K562 (cell line): Measurements from ENCODE around the gene ANKRD65. TPM values are rescaled to one million over a fixed set of nuclear protein-coding genes. Genes with fewer than 3 reads are reported as not detected.

Experiments
- ATAC-seq: fragments of 200-7000 bp; cut with Tn5 transposase; 3 replicates; pipeline ENCODE4 v1.9.1; 2020; ENCODE audit warnings: moderate library complexity
- BruUV-seq: library from RNA; stranded (reverse); fragments of 400-500 nt; replicated peaks from 2 replicates; lab custom pipeline; 2021; lab: Mats Ljungman, UMichigan
- CTCF ChIA-PET: fragments of 300-600 bp; formaldehyde crosslinking; extraction: SDS; loops from one replicate; lab custom pipeline; 2021; ENCODE audit warnings: low intra/inter-chr PET ratio; lab: Yijun Ruan, JAX
- POLR2A ChIA-PET: fragments of 300-600, 350-650 bp; sonication (Branson Sonifier 250); formaldehyde crosslinking; extraction: SDS; loops from one replicate; lab custom pipeline; 2021; ENCODE audit warnings: antibody characterized with exemption, inconsistent platforms; lab: Yijun Ruan, JAX
- DNase-seq, 4 experiments: peaks; one replicate each; pipeline versions ENCODE4 v3.0.0 to v3.0.0-alpha.2; 2011 to 2018; ENCODE audit warnings: low spot score in 3 of 4, mixed read lengths in 3 of 4; ENCODE audit errors: extremely low read depth in 1 of 4
- FAIRE-seq: peaks from 2 replicates; lab custom pipeline; 2011; peaks lifted over from hg19 to GRCh38; lab: Jason Lieb, UNC
- H2AFZ ChIP-seq: 2 replicates; pipeline ENCODE4 v1.6.0; 2011; ENCODE audit warnings: low read depth, low read length, control low read depth, inconsistent platforms
- H3K27ac ChIP-seq: fragments of 200-600 bp; 3 replicates; pipeline ENCODE4 v1.8.0; 2011; ENCODE audit warnings: low read depth, mild to moderate bottlenecking, control low read depth, inconsistent platforms, low read length, moderate library complexity, mixed read lengths; ENCODE audit errors: extremely low read depth
- H3K27me3 ChIP-seq, 2 experiments: fragments of 300-600 bp in 1 of 2; 2 replicates in 1 of 2; 3 replicates in 1 of 2; pipeline versions ENCODE4 v1.6.0 to v1.8.0; 2011; ENCODE audit warnings: inconsistent platforms in 2 of 2, low read length in 2 of 2, mild to moderate bottlenecking in 1 of 2, mixed read lengths in 1 of 2, moderate library complexity in 1 of 2; ENCODE audit not compliant: control insufficient read depth in 2 of 2, insufficient read depth in 2 of 2
- H3K36me3 ChIP-seq: fragments of 300-600 bp; 3 replicates; pipeline ENCODE4 v1.8.0; 2011; ENCODE audit warnings: mild to moderate bottlenecking, low read length, inconsistent platforms; ENCODE audit not compliant: control insufficient read depth, insufficient read depth
- H3K4me1 ChIP-seq, 2 experiments: fragments of 200-600 bp in 1 of 2; replicated peaks in 1 of 2; 2 replicates in 1 of 2; 3 replicates in 1 of 2; pipeline versions ENCODE4 v1.5.1 to v1.8.0; 2011; ENCODE audit warnings: inconsistent platforms in 2 of 2, low read length in 2 of 2, mild to moderate bottlenecking in 1 of 2, mixed read lengths in 1 of 2, moderate library complexity in 1 of 2; ENCODE audit not compliant: control insufficient read depth in 2 of 2, insufficient read depth in 2 of 2
- H3K4me2 ChIP-seq: 2 replicates; pipeline ENCODE4 v1.6.1; 2011; ENCODE audit warnings: low read length, control low read depth, inconsistent platforms, mixed read lengths; ENCODE audit not compliant: insufficient read depth
- H3K4me3 ChIP-seq: fragments of 200-600 bp; sonication (generic), shearing (Covaris generic); 2 replicates; pipeline ENCODE4 v1.5.1; 2016; ENCODE audit warnings: control low read depth, inconsistent platforms
- H3K79me2 ChIP-seq: fragments of 200-600 bp; 3 replicates; pipeline ENCODE4 v1.8.0; 2011; ENCODE audit warnings: low read length, inconsistent platforms; ENCODE audit not compliant: control insufficient read depth, insufficient read depth
- H3K9ac ChIP-seq, 2 experiments: 2 replicates each; pipeline versions ENCODE4 v1.6.0 to v1.6.1; 2011; ENCODE audit warnings: low read depth in 2 of 2, low read length in 2 of 2, control low read depth in 1 of 2, inconsistent platforms in 1 of 2, mild to moderate bottlenecking in 1 of 2, mixed read lengths in 1 of 2; ENCODE audit not compliant: insufficient read depth in 1 of 2
- H3K9me1 ChIP-seq: one replicate; pipeline ENCODE4 v1.6.0; 2011; ENCODE audit warnings: inconsistent platforms, mild to moderate bottlenecking, low read length, moderate library complexity; ENCODE audit not compliant: control insufficient read depth, insufficient read depth
- H3K9me3 ChIP-seq: replicated peaks from 2 replicates; pipeline ENCODE4 v1.5.1; 2011; ENCODE audit warnings: low read depth, low read length, inconsistent platforms; ENCODE audit not compliant: control insufficient read depth, insufficient read depth
- H4K20me1 ChIP-seq: replicated peaks from 2 replicates; pipeline ENCODE4 v1.6.1; 2011; ENCODE audit warnings: low read length, inconsistent platforms, mixed read lengths; ENCODE audit not compliant: control insufficient read depth, insufficient read depth
- ARHGAP35 ChIP-seq: fragments of 450-650 bp; IDR thresholded peaks from 2 replicates; pipeline ENCODE4 v1.6.1; 2018; ENCODE audit not compliant: partially characterized antibody
- CHD1 ChIP-seq: fragments of 200-600 bp; sonication (generic); IDR thresholded peaks from one replicate; pipeline ENCODE4 v1.6.1; 2012; ENCODE audit warnings: mild to moderate bottlenecking, moderate library complexity, low read length, inconsistent platforms
- DPF2 ChIP-seq: fragments of 450-650 bp; IDR thresholded peaks from 2 replicates; pipeline ENCODE4 v1.6.1; 2016
- GABPB1 ChIP-seq: sonication (generic); formaldehyde crosslinking; IDR thresholded peaks from 2 replicates; pipeline ENCODE4 v1.8.0; 2022; ENCODE audit warnings: mild to moderate bottlenecking, missing genetic modification reagents
- HDAC6 ChIP-seq: IDR thresholded peaks from 2 replicates; pipeline ENCODE4 v1.6.1; 2012; ENCODE audit warnings: low read depth, mild to moderate bottlenecking, control low read depth, inconsistent platforms, low read length, moderate library complexity
- JUN ChIP-seq, 2 experiments: sonication (generic) in 1 of 2; formaldehyde crosslinking in 1 of 2; IDR thresholded peaks; 2 replicates each; pipeline versions ENCODE4 v1.6.1 to v1.8.0; 2012 to 2022; ENCODE audit warnings: borderline replicate concordance in 2 of 2, mild to moderate bottlenecking in 2 of 2, improper control_type of control experiment in 1 of 2, low read depth in 1 of 2, low read length in 1 of 2, missing genetic modification reagents in 1 of 2
- JUND ChIP-seq, 2 experiments: IDR thresholded peaks; 2 replicates in 1 of 2; 3 replicates in 1 of 2; pipeline ENCODE4 v1.6.1; 2011; ENCODE audit warnings: borderline replicate concordance in 2 of 2, low read depth in 2 of 2, low read length in 2 of 2, improper control_type of control experiment in 1 of 2, missing biosample characterization in 1 of 2, missing genetic modification characterization in 1 of 2, missing genetic modification reagents in 1 of 2
- KLF10 ChIP-seq: fragments of 250-450 bp; sonication (Bioruptor Pico); IDR thresholded peaks from 2 replicates; pipeline ENCODE4 v1.6.1; 2021; ENCODE audit warnings: matching md5 sums
- MEF2D ChIP-seq: conservative IDR thresholded peaks from 2 replicates; pipeline ENCODE4 v1.6.1; 2016; ENCODE audit warnings: low read depth, missing genetic modification characterization, missing compliant biosample characterization
- MEIS2 ChIP-seq: fragments of 450-650 bp; IDR thresholded peaks from 2 replicates; pipeline ENCODE4 v1.6.1; 2014; ENCODE audit warnings: mild to moderate bottlenecking; ENCODE audit not compliant: partially characterized antibody
- NFIX ChIP-seq: fragments of 250-450 bp; sonication (Bioruptor Pico); IDR thresholded peaks from 2 replicates; pipeline ENCODE4 v1.4.0; 2020; ENCODE audit warnings: low read depth, mild to moderate bottlenecking, moderate library complexity
- PHB2 ChIP-seq: fragments of 450-650 bp; IDR thresholded peaks from 2 replicates; pipeline ENCODE4 v1.6.1; 2017; ENCODE audit warnings: low read depth
- POLR3G ChIP-seq: IDR thresholded peaks from 2 replicates; pipeline ENCODE4 v1.6.1; 2011; ENCODE audit not compliant: insufficient read length, insufficient replicate concordance; ENCODE audit errors: extremely low read depth
- RBM34 ChIP-seq: fragments of 200-400 bp; formaldehyde crosslinking; IDR thresholded peaks from 2 replicates; pipeline ENCODE4 v1.6.1; 2018; ENCODE audit warnings: low read length, borderline replicate concordance; ENCODE audit not compliant: insufficient read depth
- SMAD3 ChIP-seq: fragments of 450-650 bp; formaldehyde crosslinking; conservative IDR thresholded peaks from 2 replicates; pipeline ENCODE4 v1.4.0; 2020; ENCODE audit warnings: mild to moderate bottlenecking
- SRSF9 ChIP-seq: fragments of 200-400 bp; formaldehyde crosslinking; IDR thresholded peaks from 2 replicates; pipeline ENCODE4 v1.6.1; 2017; ENCODE audit warnings: low read depth, low read length, borderline replicate concordance
- ZNF239 ChIP-seq: fragments of 250-450 bp; sonication (Bioruptor Pico); IDR thresholded peaks from 2 replicates; pipeline ENCODE4 v1.4.0; 2020; ENCODE audit warnings: mild to moderate bottlenecking
- ZNF408 ChIP-seq: fragments of 250-450 bp; sonication (Bioruptor Pico); IDR thresholded peaks from 2 replicates; pipeline ENCODE4 v1.4.0; 2020; ENCODE audit warnings: low read depth, mild to moderate bottlenecking, moderate library complexity
- WGBS: fragments of 100-300 bp; shearing (Covaris generic); methylation state at CpG from one replicate; pipeline ENCODE4 v1.1.6; 2016; ENCODE audit warnings: low coverage, mixed read lengths; ENCODE audit not compliant: insufficient coverage; ENCODE audit errors: missing lambda C conversion rate; 5-methylcytosine and 5-hydroxymethylcytosine counted together
- in situ Hi-C: fragments of 300-500 bp; cut with MboI; formaldehyde crosslinking; loops from 4 replicates; pipeline ENCODE4 v1.15.0; 2018; ENCODE audit warnings: inconsistent platforms, mixed read lengths
- intact Hi-C: fragments of 100-400 bp; cut with micrococcal nuclease; formaldehyde crosslinking; loops from 2 replicates; pipeline ENCODE4 v1.14.2; 2022
- polyA plus RNA-seq, 8 experiments: library from polyadenylated mRNA; depleted of rRNA in 4 of 8; stranded (reverse) in 5 of 8; unstranded in 3 of 8; fragments of >200 nt; fragmentation: Nextera tagmentation in 2 of 8; fragmentation: Illumina TruSeq in 1 of 8; extraction: Ambion mirVana in 2 of 8; extraction: Trizol in 1 of 8; gene quantifications; 2 replicates each; pipeline versions ENCODE4 v1.2.1 to v1.2.3, GENCODE V29; 2011 to 2014; ENCODE audit warnings: inconsistent platforms in 1 of 8, missing spikeins in 1 of 8
- total RNA-seq, 7 experiments: library from RNA; depleted of rRNA in 6 of 7; stranded (reverse); fragments of >200 nt in 6 of 7; fragmentation: Illumina TruSeq in 2 of 7; extraction: Trizol in 2 of 7; gene quantifications; 2 replicates each; pipeline versions ENCODE4 v1.2.1 to v1.2.3, GENCODE V29; 2011 to 2021; ENCODE audit warnings: low replicate concordance in 1 of 7
- TF ChIP-seq, protein P1 (sequence below): fragments of 450-650 bp; IDR thresholded peaks from 2 replicates; pipeline ENCODE4 v1.6.1; 2016; ENCODE audit warnings: borderline replicate concordance
- TF ChIP-seq, protein P2 (sequence below), 2 experiments: fragments of 450-650 bp in 1 of 2; sonication (generic) in 1 of 2; formaldehyde crosslinking in 1 of 2; IDR thresholded peaks in 1 of 2; conservative IDR thresholded peaks in 1 of 2; 2 replicates each; pipeline versions ENCODE4 v1.6.1 to v1.8.1; 2016 to 2023; ENCODE audit warnings: mild to moderate bottlenecking in 2 of 2, moderate library complexity in 2 of 2, inconsistent platforms in 1 of 2, missing genetic modification reagents in 1 of 2

Gene ANKRD65
- total and polyA plus RNA-seq, 9 of the 15 experiments (the other 6 are each of a cell fraction or from before 2014, with no cell fraction given), result not detected

DNA sequence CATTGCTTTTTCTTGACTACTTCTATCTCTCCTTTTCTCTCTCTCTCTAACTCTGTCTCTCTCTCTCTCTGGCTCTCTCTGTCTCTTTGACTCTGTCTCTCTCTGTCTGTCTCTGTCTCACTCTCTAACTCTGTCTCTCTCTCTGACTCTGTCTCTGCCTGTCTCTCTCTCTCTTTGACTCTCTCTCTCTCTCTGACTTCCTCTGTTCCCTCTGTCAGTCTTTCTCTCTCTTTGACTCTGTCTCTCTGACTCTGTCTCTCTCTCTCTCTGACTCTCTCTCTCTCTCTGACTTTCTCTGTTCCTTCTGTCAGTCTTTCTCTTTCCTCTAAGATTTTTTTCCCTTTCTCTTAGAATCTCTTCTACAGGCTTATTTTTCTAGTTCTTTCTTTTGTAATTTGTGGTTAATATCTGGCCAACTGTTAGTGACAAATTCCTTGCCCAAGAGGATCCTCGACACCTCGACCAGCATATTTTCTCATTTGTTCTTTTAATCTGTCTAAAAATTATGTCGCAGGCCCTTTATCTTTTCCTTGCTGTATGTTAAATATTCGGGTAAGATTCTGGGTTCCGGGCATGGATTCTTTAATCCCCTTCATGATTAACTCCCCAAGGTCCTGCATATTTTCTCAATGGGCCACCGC is 28.1 kb upstream of the ANKRD65 start, which contains the start of gene ATAD3C:
TSS of gene ATAD3C (plus strand) at position 591 of the 641 bp plus-strand sequence. CDS start 995 bp downstream, outside the sequence.
- BruUV-seq, result no TSS peak
- FAIRE-seq (no peak), DNase-seq (no peak), ATAC-seq (no peak)
- peak within 1 kb of the TSS; percentile 72; the same call in 1 of the 2 replicates for H2AFZ ChIP-seq
- WGBS, result 34% methylated on average over 6 of the region's 6 CpGs
- H3K4me3 ChIP-seq, result no peak within 1 kb of the TSS
- intact Hi-C loops, result no loop called here
- no peaks in the 10 kb centered on the region for H3K27me3 ChIP-seq
- no peak within 1 kb of the TSS for H3K27ac ChIP-seq
- no peaks in the 10 kb centered on the region for H4K20me1 ChIP-seq
- H3K36me3 ChIP-seq, result no peaks in the 10 kb centered on the region
- H3K4me2 ChIP-seq, result no peak within 1 kb of the TSS
- H3K4me1 ChIP-seq, result peaks cover 0 to 19% of the 10 kb centered on the region in 2 experiments; a peak in 3 of 5 replicates
- POLR2A ChIA-PET, result no interaction called here
- H3K9me3 ChIP-seq, result no peaks in the 10 kb centered on the region
- H3K9me1 ChIP-seq, result no peaks in the 10 kb centered on the region
- no peak within 1 kb of the TSS for H3K9ac ChIP-seq
- no peaks in the 10 kb centered on the region for H3K79me2 ChIP-seq
- CTCF ChIA-PET, result no interaction called here
- in situ Hi-C loops, result loop anchor here (5.0 kb wide), 1 partner anchor 48 kb away; no protein-coding TSS in a partner anchor
- TF ChIP-seq POLR3G, result no peak
- TF ChIP-seq JUND (IDR thresholded peaks at IDR 0.05; ENCODE audit: borderline replicate concordance, low read depth, low read length), result no peak
- no peak for TF ChIP-seq JUND (tag; IDR thresholded peaks at IDR 0.05; ENCODE audit: borderline replicate concordance, low read depth, low read length)
- no peak for TF ChIP-seq ZNF408 (CRISPR knock-in tag)
- TF ChIP-seq, protein P1, sequence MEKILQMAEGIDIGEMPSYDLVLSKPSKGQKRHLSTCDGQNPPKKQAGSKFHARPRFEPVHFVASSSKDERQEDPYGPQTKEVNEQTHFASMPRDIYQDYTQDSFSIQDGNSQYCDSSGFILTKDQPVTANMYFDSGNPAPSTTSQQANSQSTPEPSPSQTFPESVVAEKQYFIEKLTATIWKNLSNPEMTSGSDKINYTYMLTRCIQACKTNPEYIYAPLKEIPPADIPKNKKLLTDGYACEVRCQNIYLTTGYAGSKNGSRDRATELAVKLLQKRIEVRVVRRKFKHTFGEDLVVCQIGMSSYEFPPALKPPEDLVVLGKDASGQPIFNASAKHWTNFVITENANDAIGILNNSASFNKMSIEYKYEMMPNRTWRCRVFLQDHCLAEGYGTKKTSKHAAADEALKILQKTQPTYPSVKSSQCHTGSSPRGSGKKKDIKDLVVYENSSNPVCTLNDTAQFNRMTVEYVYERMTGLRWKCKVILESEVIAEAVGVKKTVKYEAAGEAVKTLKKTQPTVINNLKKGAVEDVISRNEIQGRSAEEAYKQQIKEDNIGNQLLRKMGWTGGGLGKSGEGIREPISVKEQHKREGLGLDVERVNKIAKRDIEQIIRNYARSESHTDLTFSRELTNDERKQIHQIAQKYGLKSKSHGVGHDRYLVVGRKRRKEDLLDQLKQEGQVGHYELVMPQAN, result 0 out of 2 replicates have a peak, but pooled peaks have one; percentile 34
- 0 out of 2 replicates have a peak, but pooled peaks have one; percentile 14 for TF ChIP-seq PHB2
- no peak for TF ChIP-seq ARHGAP35
- TF ChIP-seq ZNF239 (CRISPR knock-in tag), result no peak
- no peak for TF ChIP-seq CHD1
- TF ChIP-seq NFIX (CRISPR knock-in tag), result no peak
- no peak for TF ChIP-seq GABPB1
- no peak for TF ChIP-seq HDAC6
- no peak for TF ChIP-seq KLF10 (CRISPR knock-in tag)
- no peak for TF ChIP-seq MEIS2
- TF ChIP-seq SRSF9, result no peak
- no peak for TF ChIP-seq JUN (IDR thresholded peaks at IDR 0.05; ENCODE audit: borderline replicate concordance, low read depth, low read length)
- TF ChIP-seq JUN (CRISPR knock-in tag; IDR thresholded peaks at IDR 0.05; ENCODE audit: borderline replicate concordance), result no peak
- no peak for TF ChIP-seq SMAD3
- no peak for TF ChIP-seq RBM34
- TF ChIP-seq, protein P2, sequence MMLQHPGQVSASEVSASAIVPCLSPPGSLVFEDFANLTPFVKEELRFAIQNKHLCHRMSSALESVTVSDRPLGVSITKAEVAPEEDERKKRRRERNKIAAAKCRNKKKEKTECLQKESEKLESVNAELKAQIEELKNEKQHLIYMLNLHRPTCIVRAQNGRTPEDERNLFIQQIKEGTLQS (IDR thresholded peaks at IDR 0.05), result no peak
- TF ChIP-seq, protein P2 (CRISPR knock-in tag; conservative IDR thresholded peaks at IDR 0.05), result no peak
- no peak for TF ChIP-seq MEF2D (tag)
- no peak for TF ChIP-seq DPF2
